Thymus (tissue), 11 donors: ENCODE measurements around the gene CCNL2. TPM values are rescaled to one million over a fixed set of nuclear protein-coding genes. Genes with fewer than 3 reads are reported as not detected.

Source experiments
- DNase-seq, 9 donors: peaks; one replicate each; pipeline ENCODE4 v3.0.0-alpha.2; 2013; ENCODE audit warnings: low spot score in 9 of 9, low read depth in 6 of 9, missing footprints in 1 of 9
- H3K27ac ChIP-seq, 2 donors: one replicate each; pipeline ENCODE4 v1.5.1; 2013; ENCODE audit warnings: control low read depth in 1 of 2, low read depth in 1 of 2, low read length in 1 of 2, mild to moderate bottlenecking in 1 of 2, moderate library complexity in 1 of 2
- H3K27me3 ChIP-seq, 2 donors: one replicate each; pipeline ENCODE4 v1.5.1; 2013; ENCODE audit warnings: low read length in 1 of 2; ENCODE audit not compliant: control insufficient read depth in 2 of 2, insufficient read depth in 1 of 2
- H3K36me3 ChIP-seq, 2 donors: one replicate each; pipeline ENCODE4 v1.5.1; 2013; ENCODE audit warnings: low read length in 1 of 2, mild to moderate bottlenecking in 1 of 2, moderate library complexity in 1 of 2; ENCODE audit not compliant: control insufficient read depth in 2 of 2, insufficient read depth in 2 of 2
- H3K4me1 ChIP-seq, 2 donors: one replicate each; pipeline ENCODE4 v1.5.1; 2013; ENCODE audit warnings: low read length in 2 of 2; ENCODE audit not compliant: control insufficient read depth in 2 of 2, insufficient read depth in 2 of 2
- H3K4me3 ChIP-seq, 2 donors: one replicate each; pipeline ENCODE4 v1.5.1; 2013; ENCODE audit warnings: low read length in 2 of 2, control low read depth in 1 of 2, mild to moderate bottlenecking in 1 of 2
- H3K9me3 ChIP-seq, 2 donors: one replicate each; pipeline ENCODE4 v1.5.1; 2013; ENCODE audit warnings: low read length in 1 of 2, mild to moderate bottlenecking in 1 of 2; ENCODE audit not compliant: control insufficient read depth in 2 of 2, insufficient read depth in 1 of 2
- WGBS: extraction: QIAGEN DNeasy Blood & Tissue Kit; methylation state at CpG from one replicate; pipeline ENCODE4 v1.1.7; 2013; 5-methylcytosine and 5-hydroxymethylcytosine counted together
- polyA plus RNA-seq: library from polyadenylated mRNA; stranded (reverse); fragments of 200-250 nt; gene quantifications from one replicate; pipeline ENCODE4 v1.2.3, GENCODE V29; 2013
- total RNA-seq: library from RNA; stranded (reverse); fragments of 120-200 nt; gene quantifications from one replicate; pipeline ENCODE4 v1.2.4, GENCODE V29; 2013
- donor health status: healthy.

Gene CCNL2
- total and polyA plus RNA-seq, 2 donors, result 73.8 to 340 TPM

DNA sequence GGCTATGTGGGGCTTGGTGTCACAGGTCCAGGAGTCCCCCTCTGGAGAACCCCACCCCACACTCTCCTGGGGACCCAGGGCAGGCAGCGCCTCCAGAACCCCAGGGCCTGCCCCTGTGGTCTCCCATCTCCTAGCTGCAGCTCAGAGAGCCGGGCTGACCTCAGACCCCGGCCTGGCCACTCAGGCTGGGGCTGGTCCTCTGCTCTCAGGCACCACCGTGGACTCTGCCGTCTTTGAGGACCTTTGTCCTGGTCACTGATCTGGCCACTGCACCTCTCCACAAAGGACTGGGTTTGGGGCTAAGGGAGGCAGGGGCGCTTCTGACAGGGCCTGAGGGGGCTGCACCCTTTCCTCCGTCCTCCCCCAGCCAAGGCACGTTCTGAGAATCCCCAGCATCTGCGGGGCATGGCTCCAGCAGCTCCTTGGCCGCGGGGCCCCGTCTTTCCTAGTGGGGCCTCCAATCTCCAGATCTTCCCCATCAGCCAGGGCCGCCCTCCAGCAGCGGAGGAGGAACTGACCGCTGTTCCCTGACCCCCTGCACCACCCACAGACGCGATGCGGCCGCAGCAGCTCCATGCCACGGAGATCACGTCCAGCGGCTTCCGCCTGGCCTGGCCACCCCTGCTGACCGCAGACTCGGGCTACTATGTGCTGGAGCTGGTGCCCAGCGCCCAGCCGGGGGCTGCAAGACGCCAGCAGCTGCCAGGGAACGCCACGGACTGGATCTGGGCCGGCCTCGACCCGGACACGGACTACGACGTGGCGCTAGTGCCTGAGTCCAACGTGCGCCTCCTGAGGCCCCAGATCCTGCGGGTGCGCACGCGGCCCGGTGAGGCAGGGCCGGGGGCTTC, 39.6 kb upstream of the CCNL2 start:
- peaks cover 31 to 65% of the 10 kb centered on the region in 2 donors for H3K27me3 ChIP-seq
- H3K4me1 ChIP-seq, result peaks cover 10 to 27% of the 10 kb centered on the region in 2 donors
- no peaks in the 10 kb centered on the region for H3K36me3 ChIP-seq
- no peak overlapping the region for H3K27ac ChIP-seq
- DNase-seq, result no peak
- peaks cover 0 to 12% of the 10 kb centered on the region in 2 donors for H3K9me3 ChIP-seq
- 95% methylated on average over 45 of the region's 45 CpGs for WGBS
- no peak overlapping the region for H3K4me3 ChIP-seq

- Histone ChIP-seq H3K4me3 (no peak overlapping the region), H3K9me3 (peaks cover 0 to 12% of the 10 kb centered on the region in 2 donors), H3K4me1 (peaks cover 10 to 31% of the 10 kb centered on the region in 2 donors), H3K27me3 (peaks cover 34 to 73% of the 10 kb centered on the region in 2 donors), H3K36me3 (no peaks in the 10 kb centered on the region), H3K27ac (no peak overlapping the region)
- WGBS, result 83% methylated on average over 11 of the region's 11 CpGs
- DNase-seq, result no peak
Observed at GRCh38 chr1:1437904-1438376, 38.8 kb upstream of the CCNL2 start.

DNA sequence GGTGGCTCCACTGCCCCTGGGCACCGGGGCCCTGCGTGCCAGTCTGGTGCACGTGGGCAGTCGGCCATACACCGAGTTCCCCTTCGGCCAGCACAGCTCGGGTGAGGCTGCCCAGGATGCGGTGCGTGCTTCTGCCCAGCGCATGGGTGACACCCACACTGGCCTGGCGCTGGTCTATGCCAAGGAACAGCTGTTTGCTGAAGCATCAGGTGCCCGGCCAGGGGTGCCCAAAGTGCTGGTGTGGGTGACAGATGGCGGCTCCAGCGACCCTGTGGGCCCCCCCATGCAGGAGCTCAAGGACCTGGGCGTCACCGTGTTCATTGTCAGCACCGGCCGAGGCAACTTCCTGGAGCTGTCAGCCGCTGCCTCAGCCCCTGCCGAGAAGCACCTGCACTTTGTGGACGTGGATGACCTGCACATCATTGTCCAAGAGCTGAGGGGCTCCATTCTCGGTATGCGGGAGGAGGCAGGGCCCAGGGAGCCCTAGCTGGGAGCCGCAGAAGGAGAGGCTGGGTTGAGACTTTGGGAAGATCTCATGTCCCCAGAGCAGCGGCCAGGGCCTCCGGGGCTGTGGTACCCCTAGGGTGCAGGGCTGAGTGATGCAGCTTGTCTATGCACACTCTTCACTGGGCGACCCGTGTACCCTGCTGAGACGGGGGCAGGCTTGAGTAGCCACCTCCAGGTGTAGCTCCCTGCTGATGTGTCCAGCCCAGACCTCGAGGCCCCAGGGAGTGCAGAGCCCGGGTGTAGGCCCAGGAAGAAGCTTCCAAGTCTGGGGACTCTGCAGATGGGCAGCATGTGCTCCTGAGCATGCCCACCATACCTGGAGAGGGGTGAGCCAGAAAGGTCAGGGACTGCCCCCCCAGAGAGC, 38.1 kb upstream of the CCNL2 start:
- H3K36me3 ChIP-seq, result no peaks in the 10 kb centered on the region
- peaks cover 0 to 12% of the 10 kb centered on the region in 2 donors for H3K9me3 ChIP-seq
- DNase-seq, result no peak
- no peak overlapping the region for H3K27ac ChIP-seq
- 94% methylated on average over 31 of the region's 31 CpGs for WGBS
- peaks cover 10 to 31% of the 10 kb centered on the region in 2 donors for H3K4me1 ChIP-seq
- peaks cover 32 to 80% of the 10 kb centered on the region in 2 donors for H3K27me3 ChIP-seq
- H3K4me3 ChIP-seq, result no peak overlapping the region

- no peak overlapping the region for H3K27ac ChIP-seq
- 98% methylated on average over 7 of the region's 7 CpGs for WGBS
- H3K27me3 ChIP-seq, result peaks cover 32 to 84% of the 10 kb centered on the region in 2 donors
- no peaks in the 10 kb centered on the region for H3K36me3 ChIP-seq
- no peak for DNase-seq
- H3K4me3 ChIP-seq, result no peak overlapping the region
- H3K4me1 ChIP-seq, result peaks cover 10 to 35% of the 10 kb centered on the region in 2 donors
- peaks cover 0 to 12% of the 10 kb centered on the region in 2 donors for H3K9me3 ChIP-seq
Observed at GRCh38 chr1:1436630-1437032, 37.5 kb upstream of the CCNL2 start.

DNA sequence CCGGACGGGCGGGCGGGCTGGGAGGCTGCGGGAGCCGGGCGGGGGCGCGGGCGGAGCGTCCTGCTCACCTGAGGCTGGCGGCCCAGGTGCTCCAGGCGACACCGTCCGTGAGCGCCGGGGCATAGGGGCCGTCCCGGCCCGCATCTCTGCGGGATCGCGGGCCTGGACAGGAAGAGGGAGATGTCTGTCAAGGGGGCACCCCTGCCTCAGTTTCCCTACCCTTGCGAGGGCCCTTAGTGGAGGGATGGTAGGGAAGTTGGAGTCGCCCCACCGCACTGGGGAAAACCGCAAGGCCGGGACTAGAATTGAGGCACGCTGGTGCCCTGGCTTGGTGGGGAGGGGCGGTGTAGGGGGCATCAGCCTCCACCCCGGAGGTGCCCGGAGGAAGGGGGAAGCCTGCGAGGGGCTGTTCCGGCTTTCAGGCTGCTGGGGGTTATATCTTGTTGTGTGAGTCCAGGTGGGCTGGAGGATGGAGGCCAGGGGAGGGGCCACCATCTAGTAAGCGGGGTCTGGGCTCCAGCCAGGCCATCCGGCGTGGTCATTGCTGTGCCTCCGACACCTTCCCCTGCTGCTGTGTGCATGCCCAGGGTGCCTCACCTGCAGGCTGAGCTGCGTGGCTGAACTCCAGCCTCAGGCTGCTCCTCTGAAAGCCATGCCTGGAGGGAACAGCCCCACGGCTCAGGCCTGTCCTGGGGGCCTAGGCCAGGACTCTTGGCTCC, 36.9 kb upstream of the CCNL2 start:
- H3K36me3 ChIP-seq, result no peaks in the 10 kb centered on the region
- 19% methylated on average over 40 of the region's 40 CpGs for WGBS
- H3K27me3 ChIP-seq, result peaks cover 32 to 89% of the 10 kb centered on the region in 2 donors
- no peak overlapping the region for H3K27ac ChIP-seq
- peaks cover 0 to 12% of the 10 kb centered on the region in 2 donors for H3K9me3 ChIP-seq
- DNase-seq, result no peak
- peaks cover 10 to 31% of the 10 kb centered on the region in 2 donors for H3K4me1 ChIP-seq
- peak overlapping the region in 1 of 2 donors; percentile 44 for H3K4me3 ChIP-seq

GRCh38 chr1:1435106-1435903, 36.2 kb upstream of the CCNL2 start, which contains the start of gene VWA1:
Gene VWA1 (plus strand): TSS chr1:1435690. CDS start chr1:1435749, 59 bp downstream.
- Histone ChIP-seq H3K4me3 (peak within 1 kb of the TSS in 1 of 2 donors; percentile 44), H3K36me3 (no peaks in the 10 kb centered on the region), H3K9me3 (peaks cover 0 to 8% of the 10 kb centered on the region in 2 donors), H3K27ac (peak within 1 kb of the TSS; percentile 62 to 77), H3K27me3 (peaks cover 32 to 89% of the 10 kb centered on the region in 2 donors), H3K4me1 (peaks cover 10 to 35% of the 10 kb centered on the region in 2 donors)
- DNase-seq, result peak in 6 of 9 donors; percentile 33 to 64 (median 50)
- WGBS, result 8% methylated on average over 89 of the region's 89 CpGs

- Histone ChIP-seq H3K9me3 (peaks cover 0 to 8% of the 10 kb centered on the region in 2 donors), H3K4me1 (peaks cover 10 to 35% of the 10 kb centered on the region in 2 donors), H3K27ac (peak overlapping the region; percentile 62 to 77), H3K36me3 (no peaks in the 10 kb centered on the region), H3K27me3 (peaks cover 32 to 89% of the 10 kb centered on the region in 2 donors), H3K4me3 (no peak overlapping the region)
- WGBS, result 60% methylated on average over 4 of the region's 4 CpGs
- DNase-seq, result no peak
Observed at GRCh38 chr1:1434824-1435105, 35.6 kb upstream of the CCNL2 start.
